GM12801 (cell line): ENCODE data around the gene AAK1.

Experiments used
- TF ChIP-seq, protein P1 (sequence below): IDR thresholded peaks from one replicate; pipeline ENCODE4 v1.5.1; 2011; ENCODE audit warnings: control low read depth; ENCODE audit not compliant: insufficient read length; ENCODE audit errors: extremely low read depth

AAK1 gene

DNA sequence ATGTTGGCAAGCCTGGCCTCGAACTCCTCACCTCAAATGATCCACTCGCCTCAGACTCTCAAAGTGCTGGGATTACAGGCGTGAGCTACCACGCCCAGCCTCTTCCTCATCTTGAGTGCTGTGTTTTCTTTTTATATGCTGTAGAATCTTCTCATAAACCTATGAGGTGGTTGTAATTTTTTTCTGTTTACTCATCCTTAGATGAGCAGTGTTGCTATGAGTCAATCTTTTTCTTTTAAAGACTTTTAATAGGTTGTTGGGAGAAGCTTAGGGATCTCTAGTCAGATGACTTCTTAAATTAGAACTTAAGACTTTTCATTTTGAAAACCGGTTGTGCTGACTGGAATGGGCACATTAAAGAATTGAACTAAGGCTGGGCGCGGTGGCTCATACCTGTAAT lies 8.7 kb upstream of the AAK1 start:
- TF ChIP-seq, protein P1, sequence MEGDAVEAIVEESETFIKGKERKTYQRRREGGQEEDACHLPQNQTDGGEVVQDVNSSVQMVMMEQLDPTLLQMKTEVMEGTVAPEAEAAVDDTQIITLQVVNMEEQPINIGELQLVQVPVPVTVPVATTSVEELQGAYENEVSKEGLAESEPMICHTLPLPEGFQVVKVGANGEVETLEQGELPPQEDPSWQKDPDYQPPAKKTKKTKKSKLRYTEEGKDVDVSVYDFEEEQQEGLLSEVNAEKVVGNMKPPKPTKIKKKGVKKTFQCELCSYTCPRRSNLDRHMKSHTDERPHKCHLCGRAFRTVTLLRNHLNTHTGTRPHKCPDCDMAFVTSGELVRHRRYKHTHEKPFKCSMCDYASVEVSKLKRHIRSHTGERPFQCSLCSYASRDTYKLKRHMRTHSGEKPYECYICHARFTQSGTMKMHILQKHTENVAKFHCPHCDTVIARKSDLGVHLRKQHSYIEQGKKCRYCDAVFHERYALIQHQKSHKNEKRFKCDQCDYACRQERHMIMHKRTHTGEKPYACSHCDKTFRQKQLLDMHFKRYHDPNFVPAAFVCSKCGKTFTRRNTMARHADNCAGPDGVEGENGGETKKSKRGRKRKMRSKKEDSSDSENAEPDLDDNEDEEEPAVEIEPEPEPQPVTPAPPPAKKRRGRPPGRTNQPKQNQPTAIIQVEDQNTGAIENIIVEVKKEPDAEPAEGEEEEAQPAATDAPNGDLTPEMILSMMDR = no peak

DNA sequence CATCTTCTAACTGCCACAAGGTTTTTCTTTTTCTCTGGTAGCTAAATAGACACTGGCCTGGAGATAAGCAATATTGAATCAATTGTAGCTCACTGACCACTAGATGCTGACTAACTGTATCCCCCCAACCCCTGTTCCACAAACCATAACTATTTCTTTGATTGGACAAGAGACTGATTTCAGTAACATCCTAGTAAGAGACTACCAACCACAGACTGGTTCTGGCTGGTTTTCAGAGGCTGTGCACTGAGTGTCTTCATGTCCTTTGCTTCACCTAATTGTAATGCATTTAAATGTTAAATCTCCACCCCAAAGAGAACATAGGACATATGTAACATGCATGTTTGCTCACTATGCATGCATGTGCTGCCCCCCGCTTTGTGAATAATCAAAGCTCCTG lies 3.2 kb upstream of the AAK1 start:
- TF ChIP-seq, protein P1 = no peak

DNA sequence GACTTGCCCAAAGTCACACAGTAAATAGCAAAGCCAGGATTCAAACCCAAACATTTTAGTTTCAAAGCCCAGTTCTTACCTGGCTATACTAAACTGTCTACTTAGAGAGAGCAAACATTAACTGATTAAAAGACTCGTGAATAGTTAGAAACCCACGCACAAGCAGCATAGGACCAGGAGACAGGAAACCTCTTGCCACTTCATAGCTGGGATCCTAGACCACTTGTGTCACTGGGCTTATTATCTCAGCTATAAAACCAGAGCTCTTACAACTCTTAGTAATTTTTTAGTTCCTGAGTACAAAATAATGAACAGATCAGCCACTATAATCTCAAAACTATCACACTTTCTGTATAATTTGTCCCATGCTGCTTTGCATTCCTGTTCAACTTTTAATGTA lies 2.4 kb upstream of the AAK1 start:
- TF ChIP-seq, protein P1 = no peak

DNA sequence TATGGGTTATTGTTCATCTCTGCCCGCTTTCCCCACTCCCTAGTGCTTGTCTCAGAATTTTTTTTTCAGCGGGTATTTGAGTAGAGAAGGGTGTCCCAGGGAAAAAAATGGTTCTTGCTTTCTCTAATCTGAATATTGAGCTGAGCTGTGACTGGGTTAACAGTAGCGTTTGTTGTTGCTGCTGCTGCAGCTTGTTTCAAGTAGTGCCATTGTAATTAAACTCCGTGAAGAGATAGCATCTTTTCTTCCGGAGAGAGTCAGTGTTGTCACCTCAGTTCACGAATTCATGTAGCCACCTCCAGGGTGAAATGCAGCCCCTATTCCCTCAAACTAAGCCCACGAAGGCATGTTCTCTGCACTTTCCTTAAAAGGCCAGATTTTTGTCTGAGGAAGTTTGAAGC lies 1.5 kb upstream of the AAK1 start:
- TF ChIP-seq, protein P1 = no peak

DNA sequence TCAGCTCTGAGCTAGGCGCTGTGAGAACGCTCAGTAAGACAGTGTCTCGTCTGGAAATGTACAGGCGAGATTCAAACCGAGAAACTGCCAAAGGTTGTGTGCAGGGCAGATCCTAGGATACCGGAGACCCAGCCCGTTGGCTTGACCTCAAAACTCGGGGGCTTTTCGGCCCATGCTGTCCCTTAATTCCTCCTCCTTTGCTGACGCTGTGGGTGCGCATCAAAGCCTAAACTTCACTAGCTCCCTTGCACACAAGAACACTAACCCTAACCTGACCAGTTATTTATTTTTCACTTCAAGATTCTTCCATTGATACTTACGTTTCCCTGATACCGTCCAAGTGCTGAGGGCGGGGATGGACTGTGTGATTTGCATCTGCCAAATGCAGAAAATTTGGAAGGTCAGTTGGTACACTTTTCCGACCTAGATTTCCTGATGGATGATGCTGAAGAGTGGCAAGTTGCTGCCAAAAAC lies 1.0 kb upstream of the AAK1 start:
- TF ChIP-seq, protein P1 = no peak

DNA sequence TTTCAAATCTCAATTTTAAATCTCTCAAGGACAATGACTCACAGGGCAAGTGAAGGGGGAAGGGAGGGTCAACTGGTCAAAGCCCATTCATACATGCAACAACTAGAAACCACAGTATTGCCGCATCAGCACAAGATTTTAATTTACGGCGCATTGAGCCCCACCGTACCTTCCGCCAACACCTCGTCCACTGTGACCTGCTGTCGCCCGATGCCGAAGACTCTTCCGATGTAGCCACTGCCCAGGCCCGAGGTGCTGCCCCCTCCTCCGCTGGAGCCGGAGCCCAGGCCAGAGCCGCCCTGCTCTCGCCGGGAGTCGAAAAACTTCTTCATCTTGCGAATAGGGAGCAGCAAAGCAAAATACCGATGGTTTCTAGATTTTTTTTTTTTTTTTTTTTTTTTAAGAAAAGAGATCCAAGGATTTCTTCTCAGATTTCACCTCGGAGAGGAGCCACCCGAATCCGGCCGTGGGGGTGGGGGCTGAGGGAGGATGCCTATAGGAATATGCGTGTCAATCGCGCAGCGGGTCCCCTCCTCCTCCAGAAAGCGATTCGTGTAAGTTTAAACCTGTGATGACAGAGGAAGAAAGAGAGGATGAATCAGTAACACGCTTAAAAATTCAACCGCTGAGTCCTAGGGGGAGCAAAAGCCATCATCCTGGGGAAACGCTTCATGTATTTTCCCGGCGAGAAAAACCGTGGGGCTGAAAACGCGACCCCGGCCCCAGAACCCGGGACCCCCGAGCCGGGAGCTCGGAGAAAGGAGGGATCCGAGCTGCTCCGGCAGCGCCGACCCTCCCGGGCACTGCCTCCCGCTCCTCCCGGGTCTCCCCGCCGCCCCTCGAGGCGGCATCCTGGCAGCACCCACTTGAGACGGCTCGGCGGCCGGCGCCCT lies 584 bp downstream of the AAK1 start:
- TF ChIP-seq, protein P1 = no peak

DNA sequence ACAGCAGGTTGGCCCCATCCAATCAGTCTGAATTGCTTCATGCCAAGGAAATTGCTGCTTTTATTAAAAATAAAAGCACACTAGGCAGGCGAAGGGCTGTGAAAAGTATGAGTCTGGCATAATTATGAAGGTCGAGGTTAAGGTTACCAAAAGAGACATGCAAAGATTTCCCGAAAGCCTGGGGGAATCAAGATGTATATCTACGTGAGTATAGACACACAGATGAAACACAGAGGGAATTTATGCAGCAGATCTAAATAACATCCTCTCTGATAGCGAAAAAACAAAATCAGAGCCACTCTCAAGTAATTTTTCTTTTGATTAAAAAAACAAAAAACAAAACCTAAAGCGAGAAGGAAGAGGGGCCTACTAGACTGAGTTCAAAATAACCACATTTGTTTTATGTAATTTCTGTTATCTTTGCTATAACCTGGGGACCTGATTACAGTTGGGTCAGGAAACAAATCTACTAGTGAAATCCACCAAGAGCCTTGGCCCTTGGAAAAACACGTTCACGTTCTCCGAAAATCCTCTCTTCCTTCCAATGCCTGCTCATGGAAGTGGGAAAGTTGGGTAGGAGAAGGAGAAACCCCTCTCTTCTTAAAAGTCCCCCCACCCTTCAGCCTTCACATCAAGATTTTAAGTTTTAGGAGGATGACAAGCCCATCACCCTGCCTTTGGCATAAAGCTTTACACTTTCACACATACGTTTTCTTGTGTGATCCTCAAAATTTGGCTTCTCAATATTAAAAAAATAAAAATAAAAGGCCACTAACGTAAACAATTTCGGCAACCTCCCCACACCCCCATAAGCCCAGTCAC lies 1.4 kb downstream of the AAK1 start:
- TF ChIP-seq, protein P1 = no peak
